K562 (cell line): ENCODE measurements around the gene ARHGAP12. TPM values are rescaled to one million over a fixed set of nuclear protein-coding genes. Genes with fewer than 3 reads are reported as not detected.

Experiments
- ATAC-seq: fragments of 200-7000 bp; cut with Tn5 transposase; 3 replicates; pipeline ENCODE4 v1.9.1; 2020; ENCODE audit warnings: moderate library complexity
- BruUV-seq: library from RNA; stranded (reverse); fragments of 400-500 nt; replicated peaks from 2 replicates; lab custom pipeline; 2021; lab: Mats Ljungman, UMichigan
- CTCF ChIA-PET: fragments of 300-600 bp; formaldehyde crosslinking; extraction: SDS; loops from one replicate; lab custom pipeline; 2021; ENCODE audit warnings: low intra/inter-chr PET ratio; lab: Yijun Ruan, JAX
- POLR2A ChIA-PET: fragments of 300-600, 350-650 bp; sonication (Branson Sonifier 250); formaldehyde crosslinking; extraction: SDS; loops from one replicate; lab custom pipeline; 2021; ENCODE audit warnings: antibody characterized with exemption, inconsistent platforms; lab: Yijun Ruan, JAX
- DNase-seq, 4 experiments: peaks; one replicate each; pipeline versions ENCODE4 v3.0.0 to v3.0.0-alpha.2; 2011 to 2018; ENCODE audit warnings: low spot score in 3 of 4, mixed read lengths in 3 of 4; ENCODE audit errors: extremely low read depth in 1 of 4
- FAIRE-seq: peaks from 2 replicates; lab custom pipeline; 2011; peaks lifted over from hg19 to GRCh38; lab: Jason Lieb, UNC
- H2AFZ ChIP-seq: 2 replicates; pipeline ENCODE4 v1.6.0; 2011; ENCODE audit warnings: low read depth, low read length, control low read depth, inconsistent platforms
- H3K27ac ChIP-seq: fragments of 200-600 bp; 3 replicates; pipeline ENCODE4 v1.8.0; 2011; ENCODE audit warnings: low read depth, mild to moderate bottlenecking, control low read depth, inconsistent platforms, low read length, moderate library complexity, mixed read lengths; ENCODE audit errors: extremely low read depth
- H3K27me3 ChIP-seq, 2 experiments: fragments of 300-600 bp in 1 of 2; 2 replicates in 1 of 2; 3 replicates in 1 of 2; pipeline versions ENCODE4 v1.6.0 to v1.8.0; 2011; ENCODE audit warnings: inconsistent platforms in 2 of 2, low read length in 2 of 2, mild to moderate bottlenecking in 1 of 2, mixed read lengths in 1 of 2, moderate library complexity in 1 of 2; ENCODE audit not compliant: control insufficient read depth in 2 of 2, insufficient read depth in 2 of 2
- H3K36me3 ChIP-seq: fragments of 300-600 bp; 3 replicates; pipeline ENCODE4 v1.8.0; 2011; ENCODE audit warnings: mild to moderate bottlenecking, low read length, inconsistent platforms; ENCODE audit not compliant: control insufficient read depth, insufficient read depth
- H3K4me1 ChIP-seq, 2 experiments: fragments of 200-600 bp in 1 of 2; replicated peaks in 1 of 2; 2 replicates in 1 of 2; 3 replicates in 1 of 2; pipeline versions ENCODE4 v1.5.1 to v1.8.0; 2011; ENCODE audit warnings: inconsistent platforms in 2 of 2, low read length in 2 of 2, mild to moderate bottlenecking in 1 of 2, mixed read lengths in 1 of 2, moderate library complexity in 1 of 2; ENCODE audit not compliant: control insufficient read depth in 2 of 2, insufficient read depth in 2 of 2
- H3K4me2 ChIP-seq: 2 replicates; pipeline ENCODE4 v1.6.1; 2011; ENCODE audit warnings: low read length, control low read depth, inconsistent platforms, mixed read lengths; ENCODE audit not compliant: insufficient read depth
- H3K4me3 ChIP-seq: fragments of 200-600 bp; sonication (generic), shearing (Covaris generic); 2 replicates; pipeline ENCODE4 v1.5.1; 2016; ENCODE audit warnings: control low read depth, inconsistent platforms
- H3K79me2 ChIP-seq: fragments of 200-600 bp; 3 replicates; pipeline ENCODE4 v1.8.0; 2011; ENCODE audit warnings: low read length, inconsistent platforms; ENCODE audit not compliant: control insufficient read depth, insufficient read depth
- H3K9ac ChIP-seq, 2 experiments: 2 replicates each; pipeline versions ENCODE4 v1.6.0 to v1.6.1; 2011; ENCODE audit warnings: low read depth in 2 of 2, low read length in 2 of 2, control low read depth in 1 of 2, inconsistent platforms in 1 of 2, mild to moderate bottlenecking in 1 of 2, mixed read lengths in 1 of 2; ENCODE audit not compliant: insufficient read depth in 1 of 2
- H3K9me1 ChIP-seq: one replicate; pipeline ENCODE4 v1.6.0; 2011; ENCODE audit warnings: inconsistent platforms, mild to moderate bottlenecking, low read length, moderate library complexity; ENCODE audit not compliant: control insufficient read depth, insufficient read depth
- H3K9me3 ChIP-seq: replicated peaks from 2 replicates; pipeline ENCODE4 v1.5.1; 2011; ENCODE audit warnings: low read depth, low read length, inconsistent platforms; ENCODE audit not compliant: control insufficient read depth, insufficient read depth
- H4K20me1 ChIP-seq: replicated peaks from 2 replicates; pipeline ENCODE4 v1.6.1; 2011; ENCODE audit warnings: low read length, inconsistent platforms, mixed read lengths; ENCODE audit not compliant: control insufficient read depth, insufficient read depth
- CCNT2 ChIP-seq: IDR thresholded peaks from 2 replicates; pipeline ENCODE4 v1.6.1; 2011; ENCODE audit warnings: borderline replicate concordance, low read depth, mild to moderate bottlenecking, moderate library complexity, mixed read lengths, low read length; ENCODE audit not compliant: insufficient read length; ENCODE audit errors: extremely low read depth
- HNRNPL ChIP-seq: fragments of 200-400 bp; formaldehyde crosslinking; IDR thresholded peaks from 2 replicates; pipeline ENCODE4 v1.6.1; 2017; ENCODE audit warnings: low read depth, mild to moderate bottlenecking, low read length
- KAT7 ChIP-seq: sonication (generic); formaldehyde crosslinking; IDR thresholded peaks from 2 replicates; pipeline ENCODE4 v1.8.0; 2022; ENCODE audit warnings: missing genetic modification reagents, mild to moderate bottlenecking, borderline replicate concordance
- MAFK ChIP-seq: IDR thresholded peaks from 2 replicates; pipeline ENCODE4 v1.6.1; 2011; ENCODE audit warnings: low read length, improper control_type of control experiment
- NONO ChIP-seq, 2 experiments: fragments of 200-400 bp in 1 of 2; fragments of 450-650 bp in 1 of 2; formaldehyde crosslinking in 1 of 2; IDR thresholded peaks; 2 replicates each; pipeline ENCODE4 v1.6.1; 2017; ENCODE audit warnings: low read depth in 2 of 2, mild to moderate bottlenecking in 2 of 2, moderate library complexity in 2 of 2, low read length in 1 of 2
- NR2F6 ChIP-seq: fragments of 450-650 bp; formaldehyde crosslinking; IDR thresholded peaks from 2 replicates; pipeline ENCODE4 v1.4.0; 2020; ENCODE audit warnings: mild to moderate bottlenecking
- NR4A1 ChIP-seq, 2 experiments: fragments of 250-450 bp in 1 of 2; fragments of 450-650 bp in 1 of 2; sonication (Bioruptor Pico) in 1 of 2; IDR thresholded peaks; 2 replicates each; pipeline versions ENCODE4 v1.4.0 to v1.6.1; 2016 to 2020; ENCODE audit warnings: mild to moderate bottlenecking in 2 of 2, missing compliant biosample characterization in 1 of 2, missing genetic modification characterization in 1 of 2, moderate library complexity in 1 of 2
- SAFB ChIP-seq: fragments of 200-400 bp; formaldehyde crosslinking; IDR thresholded peaks from 2 replicates; pipeline ENCODE4 v1.6.1; 2017; ENCODE audit warnings: low read depth, low read length, borderline replicate concordance
- SFPQ ChIP-seq: fragments of 200-400 bp; formaldehyde crosslinking; IDR thresholded peaks from 2 replicates; pipeline ENCODE4 v1.6.1; 2017; ENCODE audit warnings: mild to moderate bottlenecking, low read depth, low read length, moderate library complexity
- SMC3 ChIP-seq: conservative IDR thresholded peaks from 2 replicates; pipeline ENCODE4 v1.6.1; 2011; ENCODE audit warnings: low read depth, low read length, improper control_type of control experiment; ENCODE audit not compliant: insufficient read depth
- SNAPC5 ChIP-seq: fragments of 250-450 bp; sonication (Bioruptor Pico); IDR thresholded peaks from 2 replicates; pipeline ENCODE4 v1.8.0; 2021; ENCODE audit warnings: moderate library complexity, mild to moderate bottlenecking, inconsistent platforms
- TEAD1 ChIP-seq, 2 experiments: fragments of 450-650 bp in 1 of 2; sonication (generic) in 1 of 2; formaldehyde crosslinking; IDR thresholded peaks; 2 replicates each; pipeline versions ENCODE4 v1.4.0 to v1.8.0; 2020 to 2022; ENCODE audit warnings: mild to moderate bottlenecking in 2 of 2, missing genetic modification reagents in 1 of 2
- TFAM ChIP-seq: fragments of 250-450 bp; sonication (Bioruptor Pico); conservative IDR thresholded peaks from 2 replicates; pipeline ENCODE4 v1.5.0; 2021; ENCODE audit warnings: mild to moderate bottlenecking, moderate library complexity
- ZBTB7A ChIP-seq: IDR thresholded peaks from 2 replicates; pipeline ENCODE4 v1.6.1; 2011; ENCODE audit warnings: low read depth, mild to moderate bottlenecking, low read length, moderate library complexity, borderline replicate concordance; ENCODE audit not compliant: control insufficient read depth
- ZNF253 ChIP-seq: fragments of 250-450 bp; sonication (Bioruptor Pico); conservative IDR thresholded peaks from 2 replicates; pipeline ENCODE4 v1.6.1; 2021; ENCODE audit warnings: mild to moderate bottlenecking
- WGBS: fragments of 100-300 bp; shearing (Covaris generic); methylation state at CpG from one replicate; pipeline ENCODE4 v1.1.6; 2016; ENCODE audit warnings: low coverage, mixed read lengths; ENCODE audit not compliant: insufficient coverage; ENCODE audit errors: missing lambda C conversion rate; 5-methylcytosine and 5-hydroxymethylcytosine counted together
- in situ Hi-C: fragments of 300-500 bp; cut with MboI; formaldehyde crosslinking; loops from 4 replicates; pipeline ENCODE4 v1.15.0; 2018; ENCODE audit warnings: inconsistent platforms, mixed read lengths
- intact Hi-C: fragments of 100-400 bp; cut with micrococcal nuclease; formaldehyde crosslinking; loops from 2 replicates; pipeline ENCODE4 v1.14.2; 2022
- polyA plus RNA-seq, 8 experiments: library from polyadenylated mRNA; depleted of rRNA in 4 of 8; stranded (reverse) in 5 of 8; unstranded in 3 of 8; fragments of >200 nt; fragmentation: Nextera tagmentation in 2 of 8; fragmentation: Illumina TruSeq in 1 of 8; extraction: Ambion mirVana in 2 of 8; extraction: Trizol in 1 of 8; gene quantifications; 2 replicates each; pipeline versions ENCODE4 v1.2.1 to v1.2.3, GENCODE V29; 2011 to 2014; ENCODE audit warnings: inconsistent platforms in 1 of 8, missing spikeins in 1 of 8
- total RNA-seq, 7 experiments: library from RNA; depleted of rRNA in 6 of 7; stranded (reverse); fragments of >200 nt in 6 of 7; fragmentation: Illumina TruSeq in 2 of 7; extraction: Trizol in 2 of 7; gene quantifications; 2 replicates each; pipeline versions ENCODE4 v1.2.1 to v1.2.3, GENCODE V29; 2011 to 2021; ENCODE audit warnings: low replicate concordance in 1 of 7
- TF ChIP-seq, protein P1 (sequence below): sonication (generic); formaldehyde crosslinking; IDR thresholded peaks from 2 replicates; pipeline ENCODE4 v1.8.0; 2022; ENCODE audit warnings: mild to moderate bottlenecking, missing genetic modification reagents

Gene ARHGAP12
- total and polyA plus RNA-seq, 9 of the 15 experiments (the other 6 are each of a cell fraction or from before 2014, with no cell fraction given), result 4.4 to 18.7 (median 10.1) TPM

DNA sequence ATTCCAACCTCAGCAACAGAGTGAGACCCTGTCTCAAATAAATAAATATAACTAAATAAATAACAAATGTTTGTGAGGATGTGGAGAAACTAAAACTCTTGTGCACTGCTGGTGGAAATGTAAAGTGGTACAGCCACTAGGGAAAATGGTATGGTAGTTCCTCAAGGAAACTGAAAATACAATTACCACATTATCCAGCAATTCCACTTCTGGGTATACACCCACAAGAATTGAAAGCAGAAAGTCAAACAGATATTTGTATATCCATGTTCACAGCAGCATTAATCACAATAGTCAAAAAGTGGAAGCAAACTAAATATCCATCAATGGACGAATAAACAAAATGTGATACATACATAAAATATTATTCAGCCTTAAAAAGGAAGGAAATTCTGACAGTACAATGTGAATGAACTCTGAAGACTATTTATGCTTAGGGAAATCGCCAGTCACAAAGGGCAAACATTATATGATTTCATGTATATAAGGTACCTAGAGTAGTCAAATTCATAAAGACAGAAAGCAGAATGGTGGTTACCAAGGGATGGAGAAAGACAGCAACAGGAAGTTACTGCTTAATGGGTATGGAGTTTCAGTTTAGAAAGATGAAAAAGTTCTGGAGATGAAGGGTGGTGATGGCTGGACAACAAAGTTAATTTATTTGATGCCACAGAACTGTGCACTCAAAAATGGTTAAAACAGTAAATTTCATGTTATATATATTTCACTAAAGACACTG is 9.8 kb downstream of the ARHGAP12 start:
- FAIRE-seq (no peak), DNase-seq (no peak), ATAC-seq (no peak)
- H3K79me2 ChIP-seq, result peaks cover 78% of the 10 kb centered on the region
- WGBS, result 51% methylated on average over 2 of the region's 2 CpGs
- no peaks in the 10 kb centered on the region for H3K4me1 ChIP-seq
- no peaks in the 10 kb centered on the region for H3K27me3 ChIP-seq
- TF ChIP-seq HNRNPL, result no peak
- TF ChIP-seq NONO (IDR thresholded peaks at IDR 0.05; ENCODE audit: low read depth in 2 of 2, low read length in 1 of 2), result no peak
- TF ChIP-seq, protein P1, sequence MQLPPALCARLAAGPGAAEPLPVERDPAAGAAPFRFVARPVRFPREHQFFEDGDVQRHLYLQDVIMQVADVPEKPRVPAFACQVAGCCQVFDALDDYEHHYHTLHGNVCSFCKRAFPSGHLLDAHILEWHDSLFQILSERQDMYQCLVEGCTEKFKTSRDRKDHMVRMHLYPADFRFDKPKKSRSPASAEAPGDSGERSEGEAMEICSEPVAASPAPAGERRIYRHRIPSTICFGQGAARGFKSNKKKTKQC (CRISPR knock-in tag), result no peak
- no peak for TF ChIP-seq TEAD1 (CRISPR knock-in tag; IDR thresholded peaks at IDR 0.05)
- no peak for TF ChIP-seq TFAM
- TF ChIP-seq SAFB, result no peak
- no peak for TF ChIP-seq CCNT2
- no peak for TF ChIP-seq KAT7
- TF ChIP-seq NR2F6 (CRISPR knock-in tag), result no peak
- TF ChIP-seq MAFK, result no peak
- TF ChIP-seq SNAPC5 (CRISPR knock-in tag), result no peak
- TF ChIP-seq NR4A1 (CRISPR knock-in tag; IDR thresholded peaks at IDR 0.05), result no peak
- TF ChIP-seq NR4A1 (tag; IDR thresholded peaks at IDR 0.05), result no peak
- TF ChIP-seq ZNF253 (CRISPR knock-in tag), result no peak
- TF ChIP-seq SFPQ, result no peak
- no peak for TF ChIP-seq ZBTB7A
- no peak for TF ChIP-seq SMC3
- H3K9me3 ChIP-seq, result no peaks in the 10 kb centered on the region
- in situ Hi-C loops (no loop called here), intact Hi-C loops (no loop called here)
- 0 out of 2 replicates have a peak, but pooled peaks cover 3% of the 10 kb centered on the region for H4K20me1 ChIP-seq
- no peaks in the 10 kb centered on the region for H3K36me3 ChIP-seq
- no peak overlapping the region for H3K4me2 ChIP-seq
- H3K4me3 ChIP-seq, result no peak overlapping the region
- CTCF ChIA-PET, result no interaction called here
- no TSS peak for BruUV-seq
- H2AFZ ChIP-seq, result no peak overlapping the region
- H3K9me1 ChIP-seq, result no peaks in the 10 kb centered on the region
- H3K27ac ChIP-seq, result no peak overlapping the region
- H3K9ac ChIP-seq, result no peak overlapping the region
- POLR2A ChIA-PET, result no interaction called here
